Muscle of leg (tissue), 11 donors: Measurements from ENCODE around the gene GPX3. TPM values are rescaled to one million over a fixed set of nuclear protein-coding genes. Genes with fewer than 3 reads are reported as not detected.
A peak's percentile ranks its signal among the peaks of the same experiment; 100 is the strongest.

Source experiments
- DNase-seq: peaks from one replicate; pipeline ENCODE4 v3.0.0; 2013
- H3K27ac ChIP-seq: one replicate; pipeline ENCODE4 v1.5.1; 2013; ENCODE audit warnings: mild to moderate bottlenecking, low read length, control low read depth
- H3K27me3 ChIP-seq: one replicate; pipeline ENCODE4 v1.6.1; 2013; ENCODE audit warnings: low read length; ENCODE audit not compliant: control insufficient read depth, insufficient read depth
- H3K36me3 ChIP-seq: one replicate; pipeline ENCODE4 v1.6.1; 2013; ENCODE audit warnings: low read length; ENCODE audit not compliant: control insufficient read depth, insufficient read depth
- H3K4me1 ChIP-seq: one replicate; pipeline ENCODE4 v1.6.1; 2013; ENCODE audit warnings: low read length; ENCODE audit not compliant: control insufficient read depth, insufficient read depth
- H3K4me3 ChIP-seq: one replicate; pipeline ENCODE4 v1.5.1; 2013; ENCODE audit warnings: low read length, control low read depth
- H3K9me3 ChIP-seq: replicated peaks from 2 replicates; pipeline ENCODE4 v1.6.1; 2013; ENCODE audit warnings: low read depth, low read length; ENCODE audit not compliant: control insufficient read depth
- WGBS: methylation state at CpG from one replicate; pipeline ENCODE4 v1.1.5; 2013; ENCODE audit warnings: missing lambda C conversion rate; ENCODE audit not compliant: insufficient coverage; 5-methylcytosine and 5-hydroxymethylcytosine counted together
- polyA plus RNA-seq, 8 donors: library from polyadenylated mRNA; unstranded; fragments of 120-200 nt; gene quantifications; one replicate each; pipeline versions ENCODE4 v1.2.1 to v1.2.3, GENCODE V29; 2013; ENCODE audit warnings: inconsistent platforms in 1 of 8, low replicate concordance in 1 of 8; ENCODE audit not compliant: insufficient read length in 8 of 8, insufficient read depth in 1 of 8
- total RNA-seq: library from RNA; stranded (reverse); fragments of 120-200 nt; gene quantifications from one replicate; pipeline ENCODE4 v1.2.4, GENCODE V29; 2013

GPX3 gene
- total and polyA plus RNA-seq, 9 donors = 28.8 to 91.7 (median 41.5) TPM

DNA sequence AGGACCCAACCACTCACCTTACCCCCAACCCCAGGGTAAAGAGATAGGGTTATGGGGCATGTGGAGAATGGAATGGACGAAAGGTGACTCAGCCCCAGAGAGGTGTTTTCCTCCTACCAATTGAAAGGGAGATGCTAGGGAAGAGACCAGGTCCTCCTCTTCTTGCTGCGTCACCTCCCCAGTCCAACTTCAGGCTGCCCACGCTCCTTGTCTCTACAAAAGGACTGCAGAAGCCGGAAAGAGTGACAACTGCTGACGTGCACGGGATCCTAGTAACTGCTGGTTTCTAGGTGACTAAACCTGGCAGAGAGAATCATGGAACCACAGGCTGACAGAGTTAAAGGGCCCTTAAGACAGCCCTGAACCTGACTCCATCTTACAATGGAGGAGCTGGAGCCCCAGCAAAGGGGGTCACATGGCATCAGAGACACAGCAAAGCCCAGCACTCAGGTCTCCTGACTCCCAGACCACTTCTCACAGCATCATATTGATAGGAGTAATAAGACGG lies 2.2 kb downstream of the GPX3 start:
- Histone ChIP-seq H3K27me3 (no peaks in the 10 kb centered on the region), H3K27ac (no peak overlapping the region), H3K36me3 (peaks cover 29% of the 10 kb centered on the region), H3K4me1 (peaks cover 38% of the 10 kb centered on the region), H3K4me3 (no peak overlapping the region), H3K9me3 (no peaks in the 10 kb centered on the region)
- DNase-seq = no peak
- WGBS = 78% methylated on average over 4 of the region's 7 CpGs

DNA sequence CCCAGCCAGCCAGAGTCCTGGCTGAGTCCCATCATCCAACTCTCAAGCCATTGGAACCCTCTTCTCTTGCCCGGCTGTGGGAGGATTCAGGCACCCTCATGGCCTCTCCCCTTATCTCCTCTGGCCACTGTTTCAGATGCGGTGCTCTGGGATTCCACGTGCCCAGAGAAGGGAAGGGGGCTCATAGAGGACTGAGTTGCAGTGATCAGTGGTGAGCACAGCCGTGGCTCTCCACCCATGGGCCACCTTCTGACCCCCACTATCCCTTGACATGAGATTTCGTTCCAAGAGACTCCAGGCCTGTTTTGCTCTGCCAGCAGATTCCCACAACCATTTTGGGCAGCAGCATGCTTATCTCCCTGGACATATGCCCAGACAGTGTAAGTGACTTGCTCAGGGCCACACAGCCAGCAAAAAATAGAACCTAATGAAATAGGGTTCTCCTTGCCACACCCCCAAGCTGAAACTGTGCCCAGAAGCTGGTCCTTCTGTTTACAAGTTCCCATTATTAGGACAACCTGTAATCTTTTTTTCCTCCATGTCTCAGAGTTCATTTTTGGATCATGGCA lies 2.7 kb downstream of the GPX3 start:
- H3K4me1 ChIP-seq = peaks cover 38% of the 10 kb centered on the region
- H3K36me3 ChIP-seq = peaks cover 34% of the 10 kb centered on the region
- H3K4me3 ChIP-seq = no peak overlapping the region
- H3K27me3 ChIP-seq = no peaks in the 10 kb centered on the region
- H3K9me3 ChIP-seq = no peaks in the 10 kb centered on the region
- no peak overlapping the region for H3K27ac ChIP-seq
- no peak for DNase-seq
- WGBS = 100% methylated on average over 2 of the region's 5 CpGs

DNA sequence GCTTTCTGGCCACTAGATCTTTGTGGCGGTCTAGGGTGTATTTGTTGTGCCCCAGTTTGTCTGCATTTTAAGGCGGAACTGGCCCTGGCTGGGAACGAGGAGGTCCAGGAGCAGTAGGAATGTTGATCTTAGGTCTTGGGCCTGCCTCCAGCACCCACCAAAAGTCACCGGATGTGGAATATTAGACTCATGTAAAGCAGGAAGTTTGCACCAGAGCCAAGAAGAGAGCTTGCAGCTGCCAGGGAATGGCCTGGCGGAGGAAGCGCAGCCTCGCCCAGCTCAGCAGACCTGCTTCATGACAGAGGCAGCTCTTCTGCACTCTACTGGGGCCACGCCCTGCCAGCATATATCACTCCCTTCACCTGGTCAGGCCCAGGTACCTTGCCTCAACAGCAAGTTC lies 3.3 kb downstream of the GPX3 start:
- 93% methylated on average over 7 of the region's 8 CpGs for WGBS
- Histone ChIP-seq H3K4me3 (no peak overlapping the region), H3K9me3 (no peaks in the 10 kb centered on the region), H3K4me1 (peaks cover 38% of the 10 kb centered on the region), H3K27me3 (no peaks in the 10 kb centered on the region), H3K27ac (no peak overlapping the region), H3K36me3 (peaks cover 40% of the 10 kb centered on the region)
- no peak for DNase-seq

DNA sequence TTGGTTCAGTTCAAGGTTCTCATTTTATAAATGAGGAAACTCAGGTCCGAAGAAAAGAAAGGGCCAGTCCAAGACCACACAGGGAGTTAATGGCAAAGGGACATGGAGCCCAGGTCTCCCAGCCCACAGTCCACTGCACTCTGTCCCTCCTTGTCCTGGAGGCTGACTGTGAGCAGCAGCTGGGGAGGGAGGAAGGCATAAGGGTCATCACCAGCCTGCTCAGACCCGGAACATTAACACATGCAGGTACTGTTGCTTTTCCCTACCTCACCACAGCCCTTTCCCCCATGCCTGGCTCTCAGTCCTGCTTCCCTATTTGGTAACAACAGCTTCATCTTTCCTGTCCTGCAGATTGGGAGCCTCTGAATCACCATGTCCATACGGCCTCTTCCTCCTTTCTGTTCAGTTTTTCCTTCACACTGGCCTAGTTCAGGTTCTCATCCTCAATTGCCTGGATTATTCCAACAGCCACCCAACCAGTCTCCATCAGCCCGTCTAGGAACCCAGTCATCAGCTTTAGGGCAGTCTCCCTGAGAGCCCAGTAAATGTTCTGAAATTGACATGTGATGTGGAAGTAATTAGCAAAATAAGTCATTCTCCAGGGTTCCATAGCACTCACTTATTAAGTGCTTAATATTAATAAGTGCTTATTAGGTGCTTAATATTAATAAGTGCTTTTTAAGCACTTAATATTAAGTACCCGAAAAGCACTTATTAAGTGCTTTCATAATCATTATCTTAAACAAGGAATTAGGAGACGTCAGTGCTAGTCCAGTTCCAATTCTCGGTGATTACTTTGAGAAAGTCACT lies 4.3 kb downstream of the GPX3 start:
- H3K27ac ChIP-seq = no peak overlapping the region
- peaks cover 49% of the 10 kb centered on the region for H3K36me3 ChIP-seq
- no peaks in the 10 kb centered on the region for H3K27me3 ChIP-seq
- H3K4me3 ChIP-seq = no peak overlapping the region
- 84% methylated on average over 3 of the region's 7 CpGs for WGBS
- no peaks in the 10 kb centered on the region for H3K9me3 ChIP-seq
- H3K4me1 ChIP-seq = peaks cover 33% of the 10 kb centered on the region
- no peak for DNase-seq

DNA sequence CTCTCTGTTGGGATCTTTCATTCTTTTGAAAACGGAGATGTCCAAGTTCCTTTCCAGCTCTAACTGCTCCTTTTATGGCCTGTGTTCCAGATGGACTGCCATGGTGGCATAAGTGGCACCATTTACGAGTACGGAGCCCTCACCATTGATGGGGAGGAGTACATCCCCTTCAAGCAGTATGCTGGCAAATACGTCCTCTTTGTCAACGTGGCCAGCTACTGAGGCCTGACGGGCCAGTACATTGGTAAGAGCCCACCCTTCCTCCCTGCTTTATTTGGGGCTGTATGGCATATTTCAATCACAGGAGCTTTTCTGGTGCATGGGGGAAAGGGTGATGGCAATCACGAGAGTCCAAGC lies 4.8 kb downstream of the GPX3 start:
- H3K4me1 ChIP-seq = peaks cover 37% of the 10 kb centered on the region
- WGBS = 86% methylated on average over 1 of the region's 7 CpGs
- H3K27ac ChIP-seq = no peak overlapping the region
- no peaks in the 10 kb centered on the region for H3K27me3 ChIP-seq
- H3K36me3 ChIP-seq = peaks cover 55% of the 10 kb centered on the region
- no peaks in the 10 kb centered on the region for H3K9me3 ChIP-seq
- no peak overlapping the region for H3K4me3 ChIP-seq
- DNase-seq = no peak

DNA sequence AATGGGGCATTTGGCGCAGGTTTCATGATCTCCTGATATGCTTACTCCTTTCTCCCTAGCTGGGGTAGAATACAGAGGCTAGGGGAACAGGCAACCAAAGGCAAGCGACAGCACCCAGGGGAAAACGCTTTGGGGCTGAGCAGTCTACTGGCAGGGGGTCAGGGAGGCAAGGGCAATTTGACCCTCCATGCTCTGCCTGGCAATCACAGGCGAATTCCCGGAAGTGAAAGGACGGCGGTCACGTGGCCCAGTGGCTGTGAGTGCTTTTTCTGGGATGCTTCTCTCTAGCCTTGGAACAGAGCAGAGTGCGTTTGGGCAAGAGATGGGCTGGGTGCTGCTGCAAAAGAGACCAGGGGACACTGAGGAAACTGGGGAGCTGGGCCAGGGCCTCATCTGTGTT lies 5.7 kb downstream of the GPX3 start:
- H3K36me3 ChIP-seq = peaks cover 62% of the 10 kb centered on the region
- whole genome bisulfite sequencing = 78% methylated on average over 8 of the region's 9 CpGs
- no peaks in the 10 kb centered on the region for H3K9me3 ChIP-seq
- no peak overlapping the region for H3K4me3 ChIP-seq
- no peaks in the 10 kb centered on the region for H3K27me3 ChIP-seq
- peaks cover 41% of the 10 kb centered on the region for H3K4me1 ChIP-seq
- no peak for DNase-seq
- no peak overlapping the region for H3K27ac ChIP-seq

DNA sequence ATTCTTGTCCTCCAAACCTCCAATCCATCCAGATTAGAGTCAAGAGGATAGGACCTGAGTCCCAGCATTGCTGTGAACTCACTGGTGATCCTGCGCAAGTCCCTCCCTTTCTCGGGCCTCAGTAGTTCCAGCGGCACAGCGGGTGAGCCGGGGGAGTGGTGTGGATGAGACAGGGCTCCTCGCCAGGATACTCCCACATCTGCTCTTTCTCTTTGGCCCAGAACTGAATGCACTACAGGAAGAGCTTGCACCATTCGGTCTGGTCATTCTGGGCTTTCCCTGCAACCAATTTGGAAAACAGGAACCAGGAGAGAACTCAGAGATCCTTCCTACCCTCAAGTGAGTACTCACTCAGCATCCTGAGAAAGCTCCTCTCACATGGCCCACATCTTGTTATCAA lies 6.3 kb downstream of the GPX3 start:
- no peak overlapping the region for H3K4me3 ChIP-seq
- no peak overlapping the region for H3K27ac ChIP-seq
- no peak for DNase-seq
- peaks cover 68% of the 10 kb centered on the region for H3K36me3 ChIP-seq
- WGBS = 60% methylated on average over 4 of the region's 7 CpGs
- no peaks in the 10 kb centered on the region for H3K9me3 ChIP-seq
- H3K27me3 ChIP-seq = no peaks in the 10 kb centered on the region
- H3K4me1 ChIP-seq = peaks cover 38% of the 10 kb centered on the region

DNA sequence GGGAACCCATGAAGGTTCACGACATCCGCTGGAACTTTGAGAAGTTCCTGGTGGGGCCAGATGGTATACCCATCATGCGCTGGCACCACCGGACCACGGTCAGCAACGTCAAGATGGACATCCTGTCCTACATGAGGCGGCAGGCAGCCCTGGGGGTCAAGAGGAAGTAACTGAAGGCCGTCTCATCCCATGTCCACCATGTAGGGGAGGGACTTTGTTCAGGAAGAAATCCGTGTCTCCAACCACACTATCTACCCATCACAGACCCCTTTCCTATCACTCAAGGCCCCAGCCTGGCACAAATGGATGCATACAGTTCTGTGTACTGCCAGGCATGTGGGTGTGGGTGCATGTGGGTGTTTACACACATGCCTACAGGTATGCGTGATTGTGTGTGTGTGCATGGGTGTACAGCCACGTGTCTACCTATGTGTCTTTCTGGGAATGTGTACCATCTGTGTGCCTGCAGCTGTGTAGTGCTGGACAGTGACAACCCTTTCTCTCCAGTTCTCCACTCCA lies 7.6 kb downstream of the GPX3 start:
- no peaks in the 10 kb centered on the region for H3K27me3 ChIP-seq

DNA sequence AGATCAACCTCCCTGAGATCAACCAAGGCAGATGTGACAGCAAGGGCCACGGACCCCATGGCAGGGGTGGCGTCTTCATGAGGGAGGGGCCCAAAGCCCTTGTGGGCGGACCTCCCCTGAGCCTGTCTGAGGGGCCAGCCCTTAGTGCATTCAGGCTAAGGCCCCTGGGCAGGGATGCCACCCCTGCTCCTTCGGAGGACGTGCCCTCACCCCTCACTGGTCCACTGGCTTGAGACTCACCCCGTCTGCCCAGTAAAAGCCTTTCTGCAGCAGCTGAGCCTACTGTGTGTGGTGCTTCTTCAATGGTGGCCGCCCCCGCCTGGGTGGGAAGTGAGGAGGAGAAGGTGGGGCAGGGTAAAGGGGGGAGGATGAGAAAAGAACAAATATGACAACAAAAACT lies 8.3 kb downstream of the GPX3 start:
- peaks cover 28% of the 10 kb centered on the region for H3K4me1 ChIP-seq
- DNase-seq = no peak
- H3K4me3 ChIP-seq = no peak overlapping the region
- no peaks in the 10 kb centered on the region for H3K27me3 ChIP-seq
- WGBS = 90% methylated on average over 5 of the region's 8 CpGs
- peaks cover 82% of the 10 kb centered on the region for H3K36me3 ChIP-seq
- H3K27ac ChIP-seq = no peak overlapping the region
- H3K9me3 ChIP-seq = no peaks in the 10 kb centered on the region

More for the DNA sequence above, 7.6 kb downstream of the GPX3 start:
- Histone ChIP-seq H3K36me3 (peaks cover 75% of the 10 kb centered on the region), H3K9me3 (no peaks in the 10 kb centered on the region), H3K27ac (no peak overlapping the region), H3K4me3 (no peak overlapping the region), H3K4me1 (peaks cover 32% of the 10 kb centered on the region)
- 94% methylated on average over 4 of the region's 11 CpGs for WGBS
- DNase-seq = no peak

DNA sequence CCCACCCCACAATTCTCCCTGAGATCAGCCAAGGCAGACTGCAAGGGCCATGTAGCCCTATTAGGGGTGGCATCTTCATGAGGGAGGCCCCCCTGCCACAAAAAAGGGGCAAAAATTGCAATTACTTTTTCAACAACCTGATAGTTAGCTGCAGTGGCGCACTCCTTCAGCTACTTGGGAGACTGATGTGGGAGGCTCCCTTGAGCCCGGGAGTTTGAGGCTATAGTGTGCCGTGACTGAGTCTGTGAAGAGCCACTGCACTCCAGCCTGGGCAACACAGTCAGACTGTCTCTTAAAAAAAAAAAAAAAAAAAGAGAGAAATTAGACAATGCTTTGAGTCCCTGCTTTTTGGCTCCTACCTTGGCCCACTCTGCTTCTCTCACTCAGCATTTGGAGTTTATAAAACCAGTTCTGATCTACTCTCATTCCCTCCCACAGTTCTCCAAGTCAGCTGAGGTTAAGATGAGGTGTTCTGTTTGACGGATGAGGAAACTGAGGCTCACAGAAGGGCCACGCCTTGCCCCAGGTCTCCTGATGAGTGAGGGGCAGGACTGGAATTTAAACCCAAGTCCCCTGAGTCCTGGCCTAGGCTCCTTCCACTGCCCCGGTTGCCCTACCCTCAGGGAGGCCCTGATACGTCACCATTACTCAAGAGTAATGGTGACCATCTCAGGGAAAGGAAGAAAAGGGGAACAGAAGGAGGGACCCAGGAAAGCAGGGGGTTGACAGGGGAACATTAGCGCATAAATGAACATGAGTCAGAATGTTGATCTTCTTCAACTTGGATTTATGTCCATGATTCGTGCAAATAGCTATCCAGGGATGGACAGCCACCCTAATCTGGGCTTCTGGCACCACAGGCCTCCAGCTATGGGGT lies 9.0 kb downstream of the GPX3 start:
- Histone ChIP-seq H3K36me3 (peaks cover 84% of the 10 kb centered on the region), H3K9me3 (no peaks in the 10 kb centered on the region), H3K27ac (peak overlapping the region; percentile 81), H3K4me1 (peaks cover 21% of the 10 kb centered on the region), H3K4me3 (no peak overlapping the region), H3K27me3 (no peaks in the 10 kb centered on the region)
- DNase-seq = no peak
- WGBS = 95% methylated on average over 5 of the region's 9 CpGs
